ENCODE data around the gene ZFPM1. TPM values are rescaled to one million over a fixed set of nuclear protein-coding genes. Genes with fewer than 3 reads are reported as not detected.
A peak's percentile ranks its signal among the peaks of the same experiment; 100 is the strongest.

ZFPM1 gene
- total and polyA plus RNA-seq, 4 donors: 0.19 to 12.8 (median 5.3) TPM

DNA sequence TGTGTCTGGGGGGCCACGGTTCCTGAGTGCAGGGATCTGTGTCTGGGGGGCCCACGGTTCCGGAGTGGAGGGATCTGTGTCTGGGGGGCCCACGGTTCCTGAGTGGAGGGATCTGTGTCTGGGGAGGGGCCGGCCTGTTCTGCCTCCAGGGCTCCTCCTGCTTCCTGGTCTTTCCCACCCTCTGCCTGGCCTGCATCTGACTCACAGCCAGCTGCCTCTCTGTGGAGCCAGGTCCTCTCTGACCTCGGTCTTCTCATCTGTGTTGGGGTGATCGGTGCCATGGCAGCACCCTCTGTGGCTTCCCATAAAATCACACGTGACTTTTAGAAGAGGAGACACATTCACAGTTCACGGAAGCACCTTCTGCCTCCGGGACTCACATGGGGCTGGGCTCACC lies 50.3 kb downstream of the ZFPM1 start:
- no peak for DNase-seq (ENCODE audit: low spot score)
- Histone ChIP-seq H3K4me1 (ENCODE audit: control insufficient read depth in 4 of 4, insufficient read depth in 4 of 4, low read length in 3 of 4) (peaks cover 26 to 51% (median 41%) of the 10 kb centered on the region in 4 donors), H3K27ac (ENCODE audit: low read depth in 1 of 2, low read length in 2 of 2) (no peak overlapping the region), H3K9me3 (ENCODE audit: control insufficient read depth in 4 of 4, low read length in 3 of 4) (no peaks in the 10 kb centered on the region), H3K9ac (ENCODE audit: low read depth in 1 of 2, low read length in 2 of 2) (no peak overlapping the region), H3K27me3 (ENCODE audit: control insufficient read depth in 4 of 4, insufficient read depth in 4 of 4, low read length in 3 of 4) (no peaks in the 10 kb centered on the region), H3K36me3 (ENCODE audit: control insufficient read depth in 4 of 4, insufficient read depth in 3 of 4, low read depth in 1 of 4, low read length in 3 of 4) (peaks cover 0 to 9% (median 1%) of the 10 kb centered on the region in 4 donors), H3K4me3 (ENCODE audit: low read depth in 1 of 3, low read length in 3 of 3) (no peak overlapping the region)
- WGBS: 83% methylated on average over 10 of the region's 10 CpGs
- TF ChIP-seq, protein P1, sequence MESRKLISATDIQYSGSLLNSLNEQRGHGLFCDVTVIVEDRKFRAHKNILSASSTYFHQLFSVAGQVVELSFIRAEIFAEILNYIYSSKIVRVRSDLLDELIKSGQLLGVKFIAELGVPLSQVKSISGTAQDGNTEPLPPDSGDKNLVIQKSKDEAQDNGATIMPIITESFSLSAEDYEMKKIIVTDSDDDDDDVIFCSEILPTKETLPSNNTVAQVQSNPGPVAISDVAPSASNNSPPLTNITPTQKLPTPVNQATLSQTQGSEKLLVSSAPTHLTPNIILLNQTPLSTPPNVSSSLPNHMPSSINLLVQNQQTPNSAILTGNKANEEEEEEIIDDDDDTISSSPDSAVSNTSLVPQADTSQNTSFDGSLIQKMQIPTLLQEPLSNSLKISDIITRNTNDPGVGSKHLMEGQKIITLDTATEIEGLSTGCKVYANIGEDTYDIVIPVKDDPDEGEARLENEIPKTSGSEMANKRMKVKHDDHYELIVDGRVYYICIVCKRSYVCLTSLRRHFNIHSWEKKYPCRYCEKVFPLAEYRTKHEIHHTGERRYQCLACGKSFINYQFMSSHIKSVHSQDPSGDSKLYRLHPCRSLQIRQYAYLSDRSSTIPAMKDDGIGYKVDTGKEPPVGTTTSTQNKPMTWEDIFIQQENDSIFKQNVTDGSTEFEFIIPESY (IDR thresholded peaks at IDR 0.05): no peak
- TF ChIP-seq HNF4G (IDR thresholded peaks at IDR 0.05) (no peak), HNF4A (conservative IDR thresholded peaks at IDR 0.05) (no peak), GABPA (IDR thresholded peaks at IDR 0.05 in 1 of 2, conservative IDR thresholded peaks at IDR 0.05 in 1 of 2) (no peak), FOXA2 (IDR thresholded peaks at IDR 0.05) (no peak), RAD21 (IDR thresholded peaks at IDR 0.05) (no peak), FOXA1 (IDR thresholded peaks at IDR 0.05) (no peak)
- TF ChIP-seq, protein P2, sequence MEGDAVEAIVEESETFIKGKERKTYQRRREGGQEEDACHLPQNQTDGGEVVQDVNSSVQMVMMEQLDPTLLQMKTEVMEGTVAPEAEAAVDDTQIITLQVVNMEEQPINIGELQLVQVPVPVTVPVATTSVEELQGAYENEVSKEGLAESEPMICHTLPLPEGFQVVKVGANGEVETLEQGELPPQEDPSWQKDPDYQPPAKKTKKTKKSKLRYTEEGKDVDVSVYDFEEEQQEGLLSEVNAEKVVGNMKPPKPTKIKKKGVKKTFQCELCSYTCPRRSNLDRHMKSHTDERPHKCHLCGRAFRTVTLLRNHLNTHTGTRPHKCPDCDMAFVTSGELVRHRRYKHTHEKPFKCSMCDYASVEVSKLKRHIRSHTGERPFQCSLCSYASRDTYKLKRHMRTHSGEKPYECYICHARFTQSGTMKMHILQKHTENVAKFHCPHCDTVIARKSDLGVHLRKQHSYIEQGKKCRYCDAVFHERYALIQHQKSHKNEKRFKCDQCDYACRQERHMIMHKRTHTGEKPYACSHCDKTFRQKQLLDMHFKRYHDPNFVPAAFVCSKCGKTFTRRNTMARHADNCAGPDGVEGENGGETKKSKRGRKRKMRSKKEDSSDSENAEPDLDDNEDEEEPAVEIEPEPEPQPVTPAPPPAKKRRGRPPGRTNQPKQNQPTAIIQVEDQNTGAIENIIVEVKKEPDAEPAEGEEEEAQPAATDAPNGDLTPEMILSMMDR (IDR thresholded peaks at IDR 0.05; ENCODE audit: low read depth, low read length, missing input control): no peak
- TF ChIP-seq, protein P3, sequence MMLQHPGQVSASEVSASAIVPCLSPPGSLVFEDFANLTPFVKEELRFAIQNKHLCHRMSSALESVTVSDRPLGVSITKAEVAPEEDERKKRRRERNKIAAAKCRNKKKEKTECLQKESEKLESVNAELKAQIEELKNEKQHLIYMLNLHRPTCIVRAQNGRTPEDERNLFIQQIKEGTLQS (IDR thresholded peaks at IDR 0.05): no peak
- TF ChIP-seq, protein P4, sequence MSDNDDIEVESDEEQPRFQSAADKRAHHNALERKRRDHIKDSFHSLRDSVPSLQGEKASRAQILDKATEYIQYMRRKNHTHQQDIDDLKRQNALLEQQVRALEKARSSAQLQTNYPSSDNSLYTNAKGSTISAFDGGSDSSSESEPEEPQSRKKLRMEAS (IDR thresholded peaks at IDR 0.05): no peak

DNA sequence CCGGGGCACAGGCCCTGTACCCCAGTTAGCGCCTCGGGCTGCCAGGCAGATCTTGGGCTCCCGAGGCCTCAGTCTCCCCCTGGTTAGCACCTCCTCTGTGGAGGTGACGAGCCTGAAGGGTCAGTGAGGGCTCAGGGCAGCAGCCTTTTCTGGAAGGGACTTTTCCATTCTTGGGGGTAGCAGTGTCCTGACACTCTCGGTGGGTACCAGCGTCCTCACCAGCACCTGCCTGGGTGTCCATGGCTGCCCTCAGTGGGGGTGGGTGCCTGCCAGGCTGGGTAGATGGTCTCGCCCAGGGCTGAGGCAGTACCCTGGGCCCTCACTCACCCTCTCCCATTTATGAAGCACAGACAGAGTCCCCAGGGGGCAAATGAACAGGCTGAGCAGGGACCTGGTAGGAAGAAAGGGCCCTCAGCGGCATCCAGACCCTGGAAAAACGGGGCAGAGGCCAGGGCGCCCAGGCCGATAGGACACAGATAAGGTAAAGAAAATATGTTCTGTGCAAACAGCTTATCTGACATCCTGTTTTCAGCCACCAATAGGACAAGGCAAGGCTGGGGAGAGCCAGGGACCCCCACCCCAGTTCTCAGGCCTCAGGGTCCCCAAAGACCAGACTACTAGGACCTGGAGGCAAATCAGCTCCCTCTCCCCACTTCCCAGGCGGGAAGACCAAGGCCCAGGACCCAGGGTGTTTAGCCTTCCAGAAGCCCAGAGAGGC lies 50.9 kb downstream of the ZFPM1 start:
- WGBS: 83% methylated on average over 13 of the region's 13 CpGs
- Histone ChIP-seq H3K9ac (ENCODE audit: low read depth in 1 of 2, low read length in 2 of 2) (no peak overlapping the region), H3K36me3 (ENCODE audit: control insufficient read depth in 4 of 4, insufficient read depth in 3 of 4, low read depth in 1 of 4, low read length in 3 of 4) (peaks cover 0 to 9% (median 1%) of the 10 kb centered on the region in 4 donors), H3K27ac (ENCODE audit: low read depth in 1 of 2, low read length in 2 of 2) (peak overlapping the region; percentile 28 to 46), H3K4me3 (ENCODE audit: low read depth in 1 of 3, low read length in 3 of 3) (no peak overlapping the region), H3K4me1 (ENCODE audit: control insufficient read depth in 4 of 4, insufficient read depth in 4 of 4, low read length in 3 of 4) (peaks cover 22 to 46% (median 36%) of the 10 kb centered on the region in 4 donors), H3K27me3 (ENCODE audit: control insufficient read depth in 4 of 4, insufficient read depth in 4 of 4, low read length in 3 of 4) (no peaks in the 10 kb centered on the region), H3K9me3 (ENCODE audit: control insufficient read depth in 4 of 4, low read length in 3 of 4) (no peaks in the 10 kb centered on the region)
- no peak for DNase-seq (ENCODE audit: low spot score)
- TF ChIP-seq HNF4A (conservative IDR thresholded peaks at IDR 0.05): peak; percentile 29 to 61
- TF ChIP-seq, protein P2 (IDR thresholded peaks at IDR 0.05; ENCODE audit: low read depth, low read length, missing input control): no peak

Data from liver (tissue), 9 donors.